Astrocyte (in vitro differentiated cells and primary cell): ENCODE results near the gene DNAJC10. TPM values are rescaled to one million over a fixed set of nuclear protein-coding genes. Genes with fewer than 3 reads are reported as not detected.

ENCODE experiments used
- DNase-seq: peaks from one replicate; pipeline ENCODE4 v3.0.0-alpha.2; 2010; ENCODE audit warnings: low read depth
- FAIRE-seq: peaks from 2 replicates; lab custom pipeline; 2011; peaks lifted over from hg19 to GRCh38; lab: Jason Lieb, UNC
- H2AFZ ChIP-seq: 2 replicates; pipeline ENCODE4 v1.6.0; 2012; ENCODE audit warnings: low read depth, low read length, inconsistent platforms
- H3K27ac ChIP-seq: 2 replicates; pipeline ENCODE4 v1.5.1; 2011; ENCODE audit warnings: low read depth, low read length, inconsistent platforms
- H3K27me3 ChIP-seq: 2 replicates; pipeline ENCODE4 v1.6.0; 2011; ENCODE audit warnings: low read length, inconsistent platforms; ENCODE audit not compliant: insufficient read depth
- H3K36me3 ChIP-seq: 2 replicates; pipeline ENCODE4 v1.5.1; 2011; ENCODE audit warnings: low read length, inconsistent platforms; ENCODE audit not compliant: insufficient read depth
- H3K4me1 ChIP-seq: 2 replicates; pipeline ENCODE4 v1.5.1; 2011; ENCODE audit warnings: low read length, inconsistent platforms; ENCODE audit not compliant: insufficient read depth
- H3K4me2 ChIP-seq: 2 replicates; pipeline ENCODE4 v1.6.0; 2012; ENCODE audit warnings: low read length, inconsistent platforms
- H3K4me3 ChIP-seq: 2 replicates; pipeline ENCODE4 v1.5.1; 2011; ENCODE audit warnings: low read depth, mild to moderate bottlenecking, low read length, inconsistent platforms; ENCODE audit not compliant: insufficient read depth
- H3K79me2 ChIP-seq: 2 replicates; pipeline ENCODE4 v1.6.0; 2012; ENCODE audit warnings: mild to moderate bottlenecking, low read length, inconsistent platforms; ENCODE audit not compliant: insufficient read depth
- H3K9ac ChIP-seq: 2 replicates; pipeline ENCODE4 v1.6.0; 2012; ENCODE audit warnings: mild to moderate bottlenecking, low read length, inconsistent platforms
- H3K9me3 ChIP-seq: 2 replicates; pipeline ENCODE4 v1.5.1; 2012; ENCODE audit warnings: low read depth, mild to moderate bottlenecking, low read length, inconsistent platforms; ENCODE audit not compliant: insufficient read depth
- H4K20me1 ChIP-seq: 2 replicates; pipeline ENCODE4 v1.6.0; 2012; ENCODE audit warnings: low read length, inconsistent platforms; ENCODE audit not compliant: insufficient read depth
- H3K27ac Mint-ChIP-seq: one replicate; pipeline ENCODE4 v1.8.0; 2021; ENCODE audit warnings: mild to moderate bottlenecking, mixed read lengths; ENCODE audit not compliant: unreplicated experiment
- H3K27me3 Mint-ChIP-seq: one replicate; pipeline ENCODE4 v1.8.0; 2021; ENCODE audit warnings: low read depth, mixed read lengths; ENCODE audit not compliant: unreplicated experiment
- H3K36me3 Mint-ChIP-seq: one replicate; pipeline ENCODE4 v1.8.0; 2021; ENCODE audit warnings: low read depth, mixed read lengths; ENCODE audit not compliant: unreplicated experiment
- H3K4me1 Mint-ChIP-seq: one replicate; pipeline ENCODE4 v1.8.0; 2021; ENCODE audit warnings: low read depth, mixed read lengths; ENCODE audit not compliant: unreplicated experiment
- H3K4me3 Mint-ChIP-seq: one replicate; pipeline ENCODE4 v1.8.0; 2021; ENCODE audit warnings: mild to moderate bottlenecking, moderate library complexity, mixed read lengths; ENCODE audit not compliant: unreplicated experiment
- H3K9me3 Mint-ChIP-seq: one replicate; pipeline ENCODE4 v1.8.0; 2021; ENCODE audit warnings: mild to moderate bottlenecking, mixed read lengths; ENCODE audit not compliant: unreplicated experiment
- EZH2 ChIP-seq: IDR thresholded peaks from 2 replicates; pipeline ENCODE4 v1.6.1; 2012; ENCODE audit warnings: mild to moderate bottlenecking, low read length, inconsistent platforms; ENCODE audit not compliant: insufficient read depth
- total RNA-seq: library from RNA; stranded (reverse); gene quantifications from 2 replicates; pipeline ENCODE4 v1.2.1, GENCODE V29; 2021
- TF ChIP-seq, protein P1 (sequence below): IDR thresholded peaks from 2 replicates; pipeline ENCODE4 v1.5.1; 2011; ENCODE audit warnings: low read depth, mild to moderate bottlenecking, inconsistent platforms, low read length, moderate library complexity; ENCODE audit not compliant: insufficient read depth

Gene DNAJC10
- total RNA-seq, 1 donor from 2014 or later = 169 TPM

- Histone ChIP-seq H3K36me3 (peaks cover 44% of the 10 kb centered on the region), H3K9me3 (no peaks in the 10 kb centered on the region), H3K4me2 (no peak overlapping the region), H3K9ac (no peak overlapping the region), H3K27ac (no peak overlapping the region), H3K27me3 (no peaks in the 10 kb centered on the region), H3K4me3 (no peak overlapping the region), H3K79me2 (peaks cover 2% of the 10 kb centered on the region), H2AFZ (no peak overlapping the region), H4K20me1 (no peaks in the 10 kb centered on the region), H3K4me1 (no peaks in the 10 kb centered on the region)
- no peaks in the 10 kb centered on the region for H3K4me1 Mint-ChIP-seq
- no peaks in the 10 kb centered on the region for H3K27me3 Mint-ChIP-seq
- no peak overlapping the region for H3K27ac Mint-ChIP-seq
- DNase-seq = no peak
- H3K9me3 Mint-ChIP-seq = no peaks in the 10 kb centered on the region
- no peak overlapping the region for H3K4me3 Mint-ChIP-seq
- peaks cover 2% of the 10 kb centered on the region for H3K36me3 Mint-ChIP-seq
- TF ChIP-seq EZH2 = no peak
- TF ChIP-seq, protein P1, sequence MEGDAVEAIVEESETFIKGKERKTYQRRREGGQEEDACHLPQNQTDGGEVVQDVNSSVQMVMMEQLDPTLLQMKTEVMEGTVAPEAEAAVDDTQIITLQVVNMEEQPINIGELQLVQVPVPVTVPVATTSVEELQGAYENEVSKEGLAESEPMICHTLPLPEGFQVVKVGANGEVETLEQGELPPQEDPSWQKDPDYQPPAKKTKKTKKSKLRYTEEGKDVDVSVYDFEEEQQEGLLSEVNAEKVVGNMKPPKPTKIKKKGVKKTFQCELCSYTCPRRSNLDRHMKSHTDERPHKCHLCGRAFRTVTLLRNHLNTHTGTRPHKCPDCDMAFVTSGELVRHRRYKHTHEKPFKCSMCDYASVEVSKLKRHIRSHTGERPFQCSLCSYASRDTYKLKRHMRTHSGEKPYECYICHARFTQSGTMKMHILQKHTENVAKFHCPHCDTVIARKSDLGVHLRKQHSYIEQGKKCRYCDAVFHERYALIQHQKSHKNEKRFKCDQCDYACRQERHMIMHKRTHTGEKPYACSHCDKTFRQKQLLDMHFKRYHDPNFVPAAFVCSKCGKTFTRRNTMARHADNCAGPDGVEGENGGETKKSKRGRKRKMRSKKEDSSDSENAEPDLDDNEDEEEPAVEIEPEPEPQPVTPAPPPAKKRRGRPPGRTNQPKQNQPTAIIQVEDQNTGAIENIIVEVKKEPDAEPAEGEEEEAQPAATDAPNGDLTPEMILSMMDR = no peak
- no peak for FAIRE-seq
Measured at GRCh38 chr2:182724656-182725055, 8.6 kb downstream of the DNAJC10 start.

DNA sequence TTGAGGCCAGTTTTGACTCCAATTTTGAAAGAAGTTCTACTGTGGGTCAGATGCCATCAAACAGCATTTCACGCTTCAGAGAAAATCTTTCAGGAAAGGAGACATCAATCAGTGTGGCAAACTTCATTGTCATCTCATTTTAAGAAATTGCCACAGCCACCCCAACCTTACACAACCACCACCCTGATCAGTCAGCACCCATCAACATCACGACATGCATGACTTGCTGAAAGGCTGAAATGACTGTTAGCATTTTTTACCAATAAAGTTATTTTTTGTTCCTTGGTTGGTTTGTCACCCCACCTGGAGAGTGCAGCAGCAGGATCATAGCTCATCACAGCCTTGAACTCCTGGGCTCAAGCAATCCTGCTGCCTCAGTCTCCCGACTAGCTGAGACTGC lies 10.4 kb downstream of the DNAJC10 start:
- Histone ChIP-seq H3K9me3 (no peaks in the 10 kb centered on the region), H3K4me1 (no peaks in the 10 kb centered on the region), H3K27ac (no peak overlapping the region), H3K36me3 (peaks cover 39% of the 10 kb centered on the region), H3K4me2 (no peak overlapping the region), H3K79me2 (peaks cover 2% of the 10 kb centered on the region), H4K20me1 (no peaks in the 10 kb centered on the region), H3K9ac (no peak overlapping the region), H3K27me3 (no peaks in the 10 kb centered on the region), H3K4me3 (no peak overlapping the region), H2AFZ (no peak overlapping the region)
- no peak for TF ChIP-seq EZH2
- TF ChIP-seq, protein P1 = no peak
- Mint-ChIP-seq H3K36me3 (peaks cover 2% of the 10 kb centered on the region), H3K9me3 (no peaks in the 10 kb centered on the region), H3K4me1 (peaks cover 1% of the 10 kb centered on the region), H3K4me3 (no peak overlapping the region), H3K27ac (no peak overlapping the region), H3K27me3 (no peaks in the 10 kb centered on the region)
- no peak for DNase-seq
- FAIRE-seq = no peak

DNA sequence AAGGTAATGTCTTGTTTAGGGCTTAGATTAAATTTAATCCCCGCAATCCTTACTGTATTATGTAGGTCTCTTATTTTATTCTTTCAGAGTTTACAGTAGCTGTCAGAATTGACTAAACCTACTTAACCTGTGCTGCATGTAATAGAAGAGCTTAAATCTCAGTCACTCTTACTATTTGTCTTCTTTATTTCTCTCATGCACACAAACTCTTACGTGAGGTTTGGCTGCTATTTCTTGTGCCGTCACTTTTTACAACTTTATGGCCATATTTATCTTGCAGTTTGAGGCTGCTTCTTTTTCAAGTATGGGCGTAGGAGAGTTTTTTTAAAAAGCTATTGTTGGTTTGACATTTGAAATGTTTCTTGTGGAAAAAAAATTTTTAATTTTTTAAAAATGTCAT lies 12.0 kb downstream of the DNAJC10 start:
- Histone ChIP-seq H3K4me2 (no peak overlapping the region), H3K79me2 (peaks cover 2% of the 10 kb centered on the region), H2AFZ (no peak overlapping the region), H3K36me3 (peaks cover 42% of the 10 kb centered on the region), H3K27me3 (no peaks in the 10 kb centered on the region), H4K20me1 (peaks cover 3% of the 10 kb centered on the region), H3K9me3 (no peaks in the 10 kb centered on the region), H3K27ac (no peak overlapping the region), H3K9ac (no peak overlapping the region), H3K4me1 (no peaks in the 10 kb centered on the region), H3K4me3 (no peak overlapping the region)
- TF ChIP-seq, protein P1 = no peak
- no peak for TF ChIP-seq EZH2
- Mint-ChIP-seq H3K27ac (no peak overlapping the region), H3K36me3 (peaks cover 2% of the 10 kb centered on the region), H3K4me1 (peaks cover 1% of the 10 kb centered on the region), H3K27me3 (no peaks in the 10 kb centered on the region), H3K4me3 (no peak overlapping the region), H3K9me3 (no peaks in the 10 kb centered on the region)
- FAIRE-seq = no peak
- DNase-seq = no peak
